ENCODE results near the gene KRTAP5-6.

GRCh38 chr11:1743585-1744136 lies 46.7 kb downstream of the KRTAP5-6 start:
- TF ChIP-seq POLR2AphosphoS5 (IDR thresholded peaks at IDR 0.05; ENCODE audit: low read depth, low read length) (no peak), SIN3A (IDR thresholded peaks at IDR 0.05; ENCODE audit: borderline replicate concordance, insufficient read depth, low read length) (no peak), REST (IDR thresholded peaks at IDR 0.05; ENCODE audit: insufficient read depth in 1 of 2, low read depth in 2 of 2, low read length in 2 of 2) (no peak), TAF1 (IDR thresholded peaks at IDR 0.05; ENCODE audit: borderline replicate concordance, insufficient read depth, low read length) (no peak), FOXP2 (optimal IDR thresholded peaks at IDR 0.05; ENCODE audit: borderline replicate concordance, extremely low read depth, extremely low read length, insufficient read depth) (no peak)

Data from PFSK-1 (cell line).